ENCODE results near the gene GMPR.

Gene GMPR

GRCh38 chr6:16316741-16317251 is 78.4 kb downstream of the GMPR start:
- TF ChIP-seq ZFX (IDR thresholded peaks at IDR 0.05; ENCODE audit: borderline replicate concordance) (no peak), CTCF (IDR thresholded peaks at IDR 0.05) (peak; percentile 88)
- H3K27ac ChIP-seq: no peak overlapping the region

- H3K27ac ChIP-seq: no peak overlapping the region
- TF ChIP-seq CTCF (IDR thresholded peaks at IDR 0.05): no peak
- no peak for TF ChIP-seq ZFX (IDR thresholded peaks at IDR 0.05; ENCODE audit: borderline replicate concordance)
Measured at GRCh38 chr6:16318538-16318937, 80.2 kb downstream of the GMPR start.

- no peak overlapping the region for H3K27ac ChIP-seq
- no peak for TF ChIP-seq CTCF (IDR thresholded peaks at IDR 0.05)
- no peak for TF ChIP-seq ZFX (IDR thresholded peaks at IDR 0.05; ENCODE audit: borderline replicate concordance)
Measured at GRCh38 chr6:16318953-16319720, 80.8 kb downstream of the GMPR start.

- H3K27ac ChIP-seq: no peak overlapping the region
- TF ChIP-seq ZFX (IDR thresholded peaks at IDR 0.05; ENCODE audit: borderline replicate concordance) (no peak), CTCF (IDR thresholded peaks at IDR 0.05) (no peak)
Measured at GRCh38 chr6:16319813-16320532, 81.6 kb downstream of the GMPR start.

GRCh38 chr6:16320533-16321340 is 82.3 kb downstream of the GMPR start:
- H3K27ac ChIP-seq: no peak overlapping the region
- TF ChIP-seq CTCF (IDR thresholded peaks at IDR 0.05): no peak
- no peak for TF ChIP-seq ZFX (IDR thresholded peaks at IDR 0.05; ENCODE audit: borderline replicate concordance)

GRCh38 chr6:16321341-16321710 is 82.9 kb downstream of the GMPR start:
- no peak for TF ChIP-seq CTCF (IDR thresholded peaks at IDR 0.05)
- no peak for TF ChIP-seq ZFX (IDR thresholded peaks at IDR 0.05; ENCODE audit: borderline replicate concordance)
- no peak overlapping the region for H3K27ac ChIP-seq
